Measurements from ENCODE around the gene RTF2. TPM values are rescaled to one million over a fixed set of nuclear protein-coding genes. Genes with fewer than 3 reads are reported as not detected.
A peak's percentile ranks its signal among the peaks of the same experiment; 100 is the strongest.

The RTF2 gene
- total RNA-seq, 6 experiments from 2014 or later = 148 to 158 (median 153) TPM

DNA sequence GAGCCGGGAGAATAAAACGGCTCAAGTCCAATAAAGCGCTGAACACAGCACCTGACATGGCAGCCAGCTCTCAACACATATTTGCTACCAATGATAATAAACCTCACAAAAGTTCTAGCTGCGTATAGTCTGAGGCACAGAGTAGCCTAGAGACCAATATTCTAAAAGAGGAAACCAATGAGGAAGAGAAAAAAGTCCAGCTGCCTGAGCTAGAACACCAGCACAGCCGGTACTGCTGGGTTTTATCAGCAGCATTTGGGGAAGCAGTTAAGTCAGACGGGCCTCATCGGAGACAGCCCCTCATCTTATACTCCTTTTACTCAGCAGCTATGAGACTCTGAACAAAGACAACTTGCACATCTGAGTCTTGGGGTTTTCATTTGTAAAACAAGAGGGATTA is 2.4 kb upstream of the RTF2 start:
- Mint-ChIP-seq H3K27me3 (ENCODE audit: insufficient read depth) (peaks cover 3% of the 10 kb centered on the region), H3K9me3 (no peaks in the 10 kb centered on the region), H3K4me1 (ENCODE audit: low read depth) (peaks cover 23% of the 10 kb centered on the region), H3K27ac (no peak overlapping the region), H3K4me3 (no peak overlapping the region), H3K36me3 (ENCODE audit: low read depth) (peaks cover 11% of the 10 kb centered on the region)
- DNase-seq = no peak
- TF ChIP-seq, protein P1, sequence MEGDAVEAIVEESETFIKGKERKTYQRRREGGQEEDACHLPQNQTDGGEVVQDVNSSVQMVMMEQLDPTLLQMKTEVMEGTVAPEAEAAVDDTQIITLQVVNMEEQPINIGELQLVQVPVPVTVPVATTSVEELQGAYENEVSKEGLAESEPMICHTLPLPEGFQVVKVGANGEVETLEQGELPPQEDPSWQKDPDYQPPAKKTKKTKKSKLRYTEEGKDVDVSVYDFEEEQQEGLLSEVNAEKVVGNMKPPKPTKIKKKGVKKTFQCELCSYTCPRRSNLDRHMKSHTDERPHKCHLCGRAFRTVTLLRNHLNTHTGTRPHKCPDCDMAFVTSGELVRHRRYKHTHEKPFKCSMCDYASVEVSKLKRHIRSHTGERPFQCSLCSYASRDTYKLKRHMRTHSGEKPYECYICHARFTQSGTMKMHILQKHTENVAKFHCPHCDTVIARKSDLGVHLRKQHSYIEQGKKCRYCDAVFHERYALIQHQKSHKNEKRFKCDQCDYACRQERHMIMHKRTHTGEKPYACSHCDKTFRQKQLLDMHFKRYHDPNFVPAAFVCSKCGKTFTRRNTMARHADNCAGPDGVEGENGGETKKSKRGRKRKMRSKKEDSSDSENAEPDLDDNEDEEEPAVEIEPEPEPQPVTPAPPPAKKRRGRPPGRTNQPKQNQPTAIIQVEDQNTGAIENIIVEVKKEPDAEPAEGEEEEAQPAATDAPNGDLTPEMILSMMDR (IDR thresholded peaks at IDR 0.05) = no peak

DNA sequence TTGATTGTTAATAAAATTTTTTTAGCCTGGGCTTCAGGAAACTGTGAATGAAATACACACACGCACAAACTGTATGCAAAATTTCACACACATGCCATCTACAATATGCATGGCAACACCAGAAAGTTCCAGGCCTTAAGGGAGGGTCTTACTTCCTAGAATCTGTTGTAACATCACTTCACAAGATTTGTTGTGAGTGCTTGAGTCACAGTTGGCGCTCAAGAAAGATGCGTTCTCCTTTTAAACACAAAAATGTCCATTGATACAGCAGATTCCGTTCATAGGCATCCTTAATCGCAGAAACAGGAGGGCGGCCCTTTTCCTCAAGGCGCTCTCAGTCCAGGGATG is 485 bp upstream of the RTF2 start:
- Mint-ChIP-seq H3K9me3 (no peaks in the 10 kb centered on the region), H3K4me1 (ENCODE audit: low read depth) (peaks cover 23% of the 10 kb centered on the region), H3K27ac (peak overlapping the region; percentile 98), H3K27me3 (ENCODE audit: insufficient read depth) (peaks cover 3% of the 10 kb centered on the region; the same call in 1 of the 2 replicates), H3K36me3 (ENCODE audit: low read depth) (peaks cover 11% of the 10 kb centered on the region), H3K4me3 (peak overlapping the region; percentile 100)
- no peak for DNase-seq
- TF ChIP-seq, protein P1 (IDR thresholded peaks at IDR 0.05) = no peak

DNA sequence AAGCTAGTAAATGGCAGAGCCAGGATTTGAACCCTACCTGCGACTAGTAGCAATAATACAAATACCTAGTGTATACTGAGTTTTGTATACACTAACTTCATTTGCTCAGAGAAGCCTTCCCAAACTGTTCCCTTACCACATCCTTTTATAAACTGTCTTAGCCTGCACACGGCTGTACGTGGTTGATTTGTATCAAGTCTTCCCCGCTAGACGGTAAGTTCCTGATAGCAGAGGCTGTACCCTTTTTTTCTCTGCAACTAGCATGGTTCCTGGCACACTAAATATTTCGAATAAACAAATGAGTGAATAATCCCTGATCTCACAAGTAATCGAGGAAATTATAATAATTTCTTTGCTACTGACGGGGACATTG is 636 bp downstream of the RTF2 start:
- TF ChIP-seq, protein P1 (IDR thresholded peaks at IDR 0.05) = no peak
- H3K4me1 Mint-ChIP-seq (ENCODE audit: low read depth) = peaks cover 23% of the 10 kb centered on the region
- H3K27me3 Mint-ChIP-seq (ENCODE audit: insufficient read depth) = peaks cover 3% of the 10 kb centered on the region; the same call in 1 of the 2 replicates
- H3K4me3 Mint-ChIP-seq = peak overlapping the region; percentile 100
- H3K36me3 Mint-ChIP-seq (ENCODE audit: low read depth) = peaks cover 11% of the 10 kb centered on the region
- peak overlapping the region; percentile 98 for H3K27ac Mint-ChIP-seq
- H3K9me3 Mint-ChIP-seq = no peaks in the 10 kb centered on the region
- no peak for DNase-seq

DNA sequence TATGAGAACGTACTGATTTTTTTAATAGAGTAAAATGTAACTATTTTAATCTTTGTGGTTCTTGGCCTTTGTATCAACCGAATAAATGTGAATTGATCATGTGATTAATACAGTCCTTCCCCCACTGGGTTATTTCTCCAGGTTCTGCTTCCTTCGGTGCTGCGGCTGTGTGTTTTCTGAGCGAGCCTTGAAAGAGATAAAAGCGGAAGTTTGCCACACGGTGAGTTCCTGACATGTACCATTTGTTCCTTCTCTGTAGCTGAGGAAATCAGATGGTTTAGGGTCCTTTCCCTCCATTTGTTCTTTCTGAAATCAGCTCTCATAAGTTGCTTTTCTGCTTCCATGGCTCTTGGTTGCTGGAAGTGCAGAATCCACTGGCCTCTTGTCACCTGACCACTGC is 15.5 kb downstream of the RTF2 start:
- peaks cover 23% of the 10 kb centered on the region for H3K36me3 Mint-ChIP-seq (ENCODE audit: low read depth)
- no peaks in the 10 kb centered on the region for H3K9me3 Mint-ChIP-seq
- H3K4me3 Mint-ChIP-seq = no peak overlapping the region
- no peaks in the 10 kb centered on the region for H3K4me1 Mint-ChIP-seq (ENCODE audit: low read depth)
- H3K27me3 Mint-ChIP-seq (ENCODE audit: insufficient read depth) = no peaks in the 10 kb centered on the region
- no peak overlapping the region for H3K27ac Mint-ChIP-seq
- TF ChIP-seq, protein P1 (IDR thresholded peaks at IDR 0.05) = no peak
- DNase-seq = no peak

DNA sequence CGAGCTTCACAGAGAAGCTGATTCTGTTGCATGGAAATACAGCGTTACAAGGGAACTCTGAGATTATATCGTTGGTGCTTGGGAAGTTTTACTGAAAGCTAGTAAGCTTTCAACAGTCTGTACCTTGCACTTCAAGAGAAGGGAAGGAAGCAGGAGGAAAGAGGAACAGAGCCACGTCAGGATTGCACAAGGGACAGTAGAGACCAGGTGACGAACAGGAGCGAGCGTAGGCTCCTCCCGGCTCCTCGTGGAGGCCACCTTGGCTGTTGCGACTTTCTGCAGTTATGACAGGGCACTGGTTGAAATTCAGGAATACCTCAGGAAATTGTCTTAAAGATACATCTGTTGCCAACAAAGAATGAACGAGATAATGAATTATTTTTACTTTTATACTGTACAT is 18.8 kb downstream of the RTF2 start:
- TF ChIP-seq, protein P1 (IDR thresholded peaks at IDR 0.05) = no peak

DNA sequence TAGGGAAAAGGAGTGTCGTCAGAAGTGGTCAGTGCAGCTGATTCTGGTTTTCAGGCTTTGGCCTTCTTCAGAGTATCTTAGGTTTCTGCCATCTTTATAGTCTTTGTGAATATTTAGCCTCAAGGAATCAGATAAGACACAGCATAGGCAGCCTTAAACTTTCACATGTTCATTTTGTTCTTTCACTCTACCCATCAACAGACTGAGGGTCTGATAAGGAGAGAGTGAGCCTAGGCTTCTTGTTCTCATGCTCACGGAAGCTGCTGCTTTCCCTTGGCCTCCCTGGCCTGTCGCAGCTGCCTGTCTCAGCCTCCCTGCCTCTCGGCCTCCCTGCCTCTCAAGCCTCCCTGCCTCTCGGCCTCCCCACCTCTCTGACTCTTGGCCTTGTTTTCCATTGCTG is 20.1 kb downstream of the RTF2 start:
- Mint-ChIP-seq H3K4me3 (no peak overlapping the region), H3K9me3 (no peaks in the 10 kb centered on the region), H3K27me3 (ENCODE audit: insufficient read depth) (no peaks in the 10 kb centered on the region), H3K36me3 (ENCODE audit: low read depth) (peaks cover 26% of the 10 kb centered on the region), H3K4me1 (ENCODE audit: low read depth) (no peaks in the 10 kb centered on the region), H3K27ac (no peak overlapping the region; the same call in 1 of the 2 replicates)
- TF ChIP-seq, protein P1 (IDR thresholded peaks at IDR 0.05) = no peak
- DNase-seq = no peak

More for the DNA sequence above, 18.8 kb downstream of the RTF2 start:
- H3K36me3 Mint-ChIP-seq (ENCODE audit: low read depth) = peaks cover 31% of the 10 kb centered on the region
- H3K4me1 Mint-ChIP-seq (ENCODE audit: low read depth) = no peaks in the 10 kb centered on the region
- H3K9me3 Mint-ChIP-seq = no peaks in the 10 kb centered on the region
- H3K27ac Mint-ChIP-seq = no peak overlapping the region
- no peaks in the 10 kb centered on the region for H3K27me3 Mint-ChIP-seq (ENCODE audit: insufficient read depth)
- DNase-seq = no peak
- H3K4me3 Mint-ChIP-seq = no peak overlapping the region
